Cardiac muscle cell (in vitro differentiated cells and primary cell): ENCODE results near the gene POC1B. TPM values are rescaled to one million over a fixed set of nuclear protein-coding genes. Genes with fewer than 3 reads are reported as not detected.

Experiments used
- DNase-seq, 2 donors: peaks; one replicate each; pipeline versions ENCODE4 v3.0.0 to v3.0.0-alpha.2; 2010 to 2017; ENCODE audit warnings: low read depth in 1 of 2, low spot score in 1 of 2
- H3K27ac ChIP-seq: fragments of 200-600 bp; sonication (generic); 2 replicates; pipeline ENCODE4 v1.5.1; 2016
- H3K27me3 ChIP-seq: fragments of 200-600 bp; sonication (generic); 2 replicates; pipeline ENCODE4 v1.6.0; 2016; ENCODE audit warnings: control low read depth
- H3K36me3 ChIP-seq: fragments of 200-600 bp; sonication (generic); 2 replicates; pipeline ENCODE4 v1.5.1; 2016; ENCODE audit warnings: control low read depth
- H3K4me1 ChIP-seq: fragments of 200-600 bp; sonication (generic); 2 replicates; pipeline ENCODE4 v1.8.1; 2017; ENCODE audit warnings: low read depth, mild to moderate bottlenecking, mixed run types
- H3K4me3 ChIP-seq: fragments of 200-600 bp; sonication (generic); 2 replicates; pipeline ENCODE4 v1.5.1; 2016; ENCODE audit warnings: mild to moderate bottlenecking
- H3K9me3 ChIP-seq: fragments of 200-600 bp; sonication (generic); 2 replicates; pipeline ENCODE4 v1.5.1; 2017; ENCODE audit warnings: low read depth, mild to moderate bottlenecking, control low read depth
- CTCF ChIP-seq: IDR thresholded peaks from 2 replicates; pipeline ENCODE4 v1.5.1; 2012; ENCODE audit warnings: low read depth, mild to moderate bottlenecking, low read length
- polyA plus RNA-seq: library from polyadenylated mRNA; unstranded; fragments of >200 nt; fragmentation: Nextera tagmentation; extraction: Ambion mirVana; gene quantifications from 2 replicates; pipeline ENCODE4 v1.2.1, GENCODE V29; 2016
- total RNA-seq: library from RNA; depleted of rRNA; stranded (reverse); fragments of >200 nt; gene quantifications from 2 replicates; pipeline ENCODE4 v1.2.3, GENCODE V29; 2016

The POC1B gene
- total and polyA plus RNA-seq, 2 experiments from 2014 or later: 12.8 to 16.1 TPM

- no peak for DNase-seq
- Histone ChIP-seq H3K4me3 (peak overlapping the region; percentile 58), H3K4me1 (peaks cover 9% of the 10 kb centered on the region), H3K36me3 (no peaks in the 10 kb centered on the region), H3K27ac (peak overlapping the region; percentile 53), H3K27me3 (no peaks in the 10 kb centered on the region), H3K9me3 (no peaks in the 10 kb centered on the region)
- TF ChIP-seq CTCF: no peak
Measured at GRCh38 chr12:89525305-89525823, 483 bp downstream of the POC1B start.

- Histone ChIP-seq H3K36me3 (no peaks in the 10 kb centered on the region), H3K4me1 (peaks cover 9% of the 10 kb centered on the region), H3K27ac (peak within 1 kb of the TSS; percentile 53), H3K27me3 (no peaks in the 10 kb centered on the region), H3K4me3 (peak within 1 kb of the TSS; percentile 58), H3K9me3 (no peaks in the 10 kb centered on the region)
- TF ChIP-seq CTCF: peak; percentile 73
- peak; percentile 90 to 92 for DNase-seq
Measured at GRCh38 chr12:89524541-89525304, 1.1 kb downstream of the POC1B start, which contains the start of gene GALNT4. Gene GALNT4 (minus strand): TSS chr12:89524796. CDS start chr12:89524549, 247 bp downstream.

- no peak for DNase-seq
- Histone ChIP-seq H3K36me3 (no peaks in the 10 kb centered on the region), H3K4me3 (peak overlapping the region; percentile 58), H3K9me3 (no peaks in the 10 kb centered on the region), H3K4me1 (peaks cover 9% of the 10 kb centered on the region), H3K27me3 (no peaks in the 10 kb centered on the region), H3K27ac (peak overlapping the region; percentile 53)
- TF ChIP-seq CTCF: no peak
Measured at GRCh38 chr12:89523843-89524540, 1.9 kb downstream of the POC1B start.

GRCh38 chr12:89523393-89523792, 2.5 kb downstream of the POC1B start:
- TF ChIP-seq CTCF: no peak
- Histone ChIP-seq H3K4me3 (peak overlapping the region; percentile 58), H3K4me1 (peaks cover 9% of the 10 kb centered on the region), H3K27me3 (no peaks in the 10 kb centered on the region), H3K9me3 (no peaks in the 10 kb centered on the region), H3K27ac (no peak overlapping the region), H3K36me3 (no peaks in the 10 kb centered on the region)
- DNase-seq: no peak

- no peak overlapping the region for H3K4me3 ChIP-seq
- TF ChIP-seq CTCF: no peak
- no peaks in the 10 kb centered on the region for H3K27me3 ChIP-seq
- no peak for DNase-seq
- no peak overlapping the region for H3K27ac ChIP-seq
- peaks cover 8% of the 10 kb centered on the region for H3K4me1 ChIP-seq
- no peaks in the 10 kb centered on the region for H3K36me3 ChIP-seq
- H3K9me3 ChIP-seq: no peaks in the 10 kb centered on the region
Measured at GRCh38 chr12:89521364-89522223, 4.3 kb downstream of the POC1B start.
